ENCODE data around the gene EYS.
A peak's percentile ranks its signal among the peaks of the same experiment; 100 is the strongest.

EYS gene

DNA sequence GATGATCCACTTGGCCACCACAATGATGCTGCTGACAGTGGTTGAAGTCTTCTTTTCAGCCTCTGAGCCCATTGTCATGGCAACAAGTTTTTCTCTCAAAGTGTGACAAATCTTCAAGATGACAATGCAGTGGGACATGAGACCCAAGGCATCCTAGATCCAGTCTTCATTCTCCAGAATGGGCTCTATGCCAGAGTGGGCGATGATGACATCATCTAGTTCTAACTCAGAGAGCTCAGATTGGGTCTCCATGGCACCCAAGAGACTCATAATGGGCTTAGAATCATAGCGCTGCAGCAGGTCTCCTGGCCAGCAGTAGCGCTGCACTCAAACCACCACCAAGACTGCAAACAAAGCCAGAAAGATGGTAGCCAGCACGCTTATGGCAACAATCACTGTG lies 973.6 kb downstream of the EYS start:
- Histone ChIP-seq H3K27me3 (ENCODE audit: insufficient read depth, low read length, poor library complexity, severe bottlenecking) (no peaks in the 10 kb centered on the region), H3K36me3 (ENCODE audit: insufficient read depth, low read length) (no peaks in the 10 kb centered on the region), H4K20me1 (ENCODE audit: insufficient read depth, low read length, poor library complexity, severe bottlenecking) (no peaks in the 10 kb centered on the region), H3K9me3 (ENCODE audit: insufficient read depth, low read depth, low read length) (no peaks in the 10 kb centered on the region), H3F3A (ENCODE audit: low read depth) (no peaks in the 10 kb centered on the region), H3K4me1 (ENCODE audit: insufficient read depth, low read length, poor library complexity, severe bottlenecking) (no peaks in the 10 kb centered on the region), H3K4me3 (ENCODE audit: low read length, poor library complexity, severe bottlenecking) (no peak overlapping the region), H3K9ac (ENCODE audit: low read depth, low read length, poor library complexity, severe bottlenecking) (no peak overlapping the region), H3K9me2 (replicated peaks; ENCODE audit: low read depth, low read length) (no peaks in the 10 kb centered on the region), H3K79me2 (ENCODE audit: insufficient read depth, low read length) (no peaks in the 10 kb centered on the region), H2AFZ (ENCODE audit: low read length) (no peak overlapping the region), H3K4me2 (ENCODE audit: low read depth, low read length, poor library complexity, severe bottlenecking) (no peak overlapping the region)
- TF ChIP-seq CTCF (conservative IDR thresholded peaks at IDR 0.05; ENCODE audit: low read length) (no peak), EZH2phosphoT487 (IDR thresholded peaks at IDR 0.05; ENCODE audit: borderline replicate concordance) (no peak)

- Histone ChIP-seq H3F3A (ENCODE audit: low read depth) (no peaks in the 10 kb centered on the region), H3K4me1 (ENCODE audit: insufficient read depth, low read length, poor library complexity, severe bottlenecking) (no peaks in the 10 kb centered on the region), H3K4me2 (ENCODE audit: low read depth, low read length, poor library complexity, severe bottlenecking) (no peak overlapping the region), H3K9me2 (replicated peaks; ENCODE audit: low read depth, low read length) (no peaks in the 10 kb centered on the region), H3K9ac (ENCODE audit: low read depth, low read length, poor library complexity, severe bottlenecking) (no peak overlapping the region), H3K79me2 (ENCODE audit: insufficient read depth, low read length) (no peaks in the 10 kb centered on the region), H3K4me3 (ENCODE audit: low read length, poor library complexity, severe bottlenecking) (no peak overlapping the region), H4K20me1 (ENCODE audit: insufficient read depth, low read length, poor library complexity, severe bottlenecking) (no peaks in the 10 kb centered on the region), H3K27me3 (ENCODE audit: insufficient read depth, low read length, poor library complexity, severe bottlenecking) (no peaks in the 10 kb centered on the region), H3K36me3 (ENCODE audit: insufficient read depth, low read length) (no peaks in the 10 kb centered on the region), H3K9me3 (ENCODE audit: insufficient read depth, low read depth, low read length) (no peaks in the 10 kb centered on the region), H2AFZ (ENCODE audit: low read length) (no peak overlapping the region)
- TF ChIP-seq EZH2phosphoT487 (IDR thresholded peaks at IDR 0.05; ENCODE audit: borderline replicate concordance) (no peak), CTCF (conservative IDR thresholded peaks at IDR 0.05; ENCODE audit: low read length) (peak; percentile 19; the same call in 1 of the 2 replicates)
Observed at GRCh38 chr6:64732888-64733287, 974.1 kb downstream of the EYS start.

DNA sequence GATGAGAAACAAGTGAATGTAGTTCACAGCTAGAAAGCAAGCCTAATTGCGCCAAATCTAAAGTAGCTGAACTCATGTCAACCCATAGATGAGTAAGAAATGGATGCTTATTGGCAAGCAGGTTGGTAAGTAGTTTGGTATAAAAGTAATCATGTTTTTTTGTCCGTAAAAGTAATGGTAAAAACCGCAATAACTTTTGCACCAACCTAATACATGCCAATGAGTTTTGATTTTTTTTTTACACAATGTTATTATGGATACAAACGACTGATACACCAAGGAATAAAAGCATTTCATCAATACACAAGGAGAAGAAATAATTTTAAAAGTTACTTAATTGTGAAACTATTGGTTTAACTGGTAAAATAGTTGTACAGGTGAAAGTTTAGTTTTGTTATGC lies 977.5 kb downstream of the EYS start:
- Histone ChIP-seq H3K9ac (ENCODE audit: low read depth, low read length, poor library complexity, severe bottlenecking) (no peak overlapping the region), H2AFZ (ENCODE audit: low read length) (no peak overlapping the region), H3K4me3 (ENCODE audit: low read length, poor library complexity, severe bottlenecking) (no peak overlapping the region), H3K9me3 (ENCODE audit: insufficient read depth, low read depth, low read length) (no peaks in the 10 kb centered on the region), H3K9me2 (replicated peaks; ENCODE audit: low read depth, low read length) (no peaks in the 10 kb centered on the region), H3K4me2 (ENCODE audit: low read depth, low read length, poor library complexity, severe bottlenecking) (no peak overlapping the region), H3K4me1 (ENCODE audit: insufficient read depth, low read length, poor library complexity, severe bottlenecking) (no peaks in the 10 kb centered on the region), H4K20me1 (ENCODE audit: insufficient read depth, low read length, poor library complexity, severe bottlenecking) (no peaks in the 10 kb centered on the region), H3K36me3 (ENCODE audit: insufficient read depth, low read length) (no peaks in the 10 kb centered on the region), H3K79me2 (ENCODE audit: insufficient read depth, low read length) (no peaks in the 10 kb centered on the region), H3F3A (ENCODE audit: low read depth) (no peaks in the 10 kb centered on the region), H3K27me3 (ENCODE audit: insufficient read depth, low read length, poor library complexity, severe bottlenecking) (no peaks in the 10 kb centered on the region)
- no peak for TF ChIP-seq CTCF (conservative IDR thresholded peaks at IDR 0.05; ENCODE audit: low read length)
- no peak for TF ChIP-seq EZH2phosphoT487 (IDR thresholded peaks at IDR 0.05; ENCODE audit: borderline replicate concordance)

Data from Loucy (cell line).